ENCODE data around the gene MYCN. TPM values are rescaled to one million over a fixed set of nuclear protein-coding genes. Genes with fewer than 3 reads are reported as not detected.

Gene MYCN
- total RNA-seq, 1 experiment from 2014 or later: 68.3 TPM

- TF ChIP-seq, protein P1, sequence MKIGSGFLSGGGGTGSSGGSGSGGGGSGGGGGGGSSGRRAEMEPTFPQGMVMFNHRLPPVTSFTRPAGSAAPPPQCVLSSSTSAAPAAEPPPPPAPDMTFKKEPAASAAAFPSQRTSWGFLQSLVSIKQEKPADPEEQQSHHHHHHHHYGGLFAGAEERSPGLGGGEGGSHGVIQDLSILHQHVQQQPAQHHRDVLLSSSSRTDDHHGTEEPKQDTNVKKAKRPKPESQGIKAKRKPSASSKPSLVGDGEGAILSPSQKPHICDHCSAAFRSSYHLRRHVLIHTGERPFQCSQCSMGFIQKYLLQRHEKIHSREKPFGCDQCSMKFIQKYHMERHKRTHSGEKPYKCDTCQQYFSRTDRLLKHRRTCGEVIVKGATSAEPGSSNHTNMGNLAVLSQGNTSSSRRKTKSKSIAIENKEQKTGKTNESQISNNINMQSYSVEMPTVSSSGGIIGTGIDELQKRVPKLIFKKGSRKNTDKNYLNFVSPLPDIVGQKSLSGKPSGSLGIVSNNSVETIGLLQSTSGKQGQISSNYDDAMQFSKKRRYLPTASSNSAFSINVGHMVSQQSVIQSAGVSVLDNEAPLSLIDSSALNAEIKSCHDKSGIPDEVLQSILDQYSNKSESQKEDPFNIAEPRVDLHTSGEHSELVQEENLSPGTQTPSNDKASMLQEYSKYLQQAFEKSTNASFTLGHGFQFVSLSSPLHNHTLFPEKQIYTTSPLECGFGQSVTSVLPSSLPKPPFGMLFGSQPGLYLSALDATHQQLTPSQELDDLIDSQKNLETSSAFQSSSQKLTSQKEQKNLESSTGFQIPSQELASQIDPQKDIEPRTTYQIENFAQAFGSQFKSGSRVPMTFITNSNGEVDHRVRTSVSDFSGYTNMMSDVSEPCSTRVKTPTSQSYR (CRISPR knock-in tag; IDR thresholded peaks at IDR 0.05): no peak
Observed at GRCh38 chr2:15906778-15907177, 33.6 kb upstream of the MYCN start (continued).

GRCh38 chr2:15907461-15908324 lies 32.7 kb upstream of the MYCN start:
- ATAC-seq (no peak), DNase-seq (ENCODE audit: low spot score) (no peak)
- ChIA-PET CTCF (interaction anchor here (0.6 kb wide), 1 partner anchor 18 kb away, joined by 3 read pairs; no protein-coding TSS in a partner anchor), POLR2A (no interaction called here)
- Mint-ChIP-seq H3K36me3 (no peaks in the 10 kb centered on the region), H3K27me3 (ENCODE audit: low read depth) (no peaks in the 10 kb centered on the region), H3K4me1 (0 out of 2 replicates have a peak, but pooled peaks cover 4% of the 10 kb centered on the region), H3K27ac (no peak overlapping the region), H3K4me3 (no peak overlapping the region), H3K9me3 (no peaks in the 10 kb centered on the region)
- TF ChIP-seq OVOL2 (CRISPR knock-in tag; IDR thresholded peaks at IDR 0.05; ENCODE audit: borderline replicate concordance) (no peak), PRRX2 (CRISPR knock-in tag; IDR thresholded peaks at IDR 0.05) (no peak), TCF7 (CRISPR knock-in tag; IDR thresholded peaks at IDR 0.05; ENCODE audit: low read depth) (no peak), NFE2L1 (CRISPR knock-in tag; IDR thresholded peaks at IDR 0.05) (no peak), SMAD3 (CRISPR knock-in tag; IDR thresholded peaks at IDR 0.05; ENCODE audit: borderline replicate concordance) (no peak), AR (CRISPR knock-in tag; IDR thresholded peaks at IDR 0.05) (no peak), NR2C2 (CRISPR knock-in tag; IDR thresholded peaks at IDR 0.05) (no peak), JUN (CRISPR knock-in tag; IDR thresholded peaks at IDR 0.05) (no peak), FOXJ3 (CRISPR knock-in tag; IDR thresholded peaks at IDR 0.05; ENCODE audit: borderline replicate concordance) (no peak)
- TF ChIP-seq, protein P2, sequence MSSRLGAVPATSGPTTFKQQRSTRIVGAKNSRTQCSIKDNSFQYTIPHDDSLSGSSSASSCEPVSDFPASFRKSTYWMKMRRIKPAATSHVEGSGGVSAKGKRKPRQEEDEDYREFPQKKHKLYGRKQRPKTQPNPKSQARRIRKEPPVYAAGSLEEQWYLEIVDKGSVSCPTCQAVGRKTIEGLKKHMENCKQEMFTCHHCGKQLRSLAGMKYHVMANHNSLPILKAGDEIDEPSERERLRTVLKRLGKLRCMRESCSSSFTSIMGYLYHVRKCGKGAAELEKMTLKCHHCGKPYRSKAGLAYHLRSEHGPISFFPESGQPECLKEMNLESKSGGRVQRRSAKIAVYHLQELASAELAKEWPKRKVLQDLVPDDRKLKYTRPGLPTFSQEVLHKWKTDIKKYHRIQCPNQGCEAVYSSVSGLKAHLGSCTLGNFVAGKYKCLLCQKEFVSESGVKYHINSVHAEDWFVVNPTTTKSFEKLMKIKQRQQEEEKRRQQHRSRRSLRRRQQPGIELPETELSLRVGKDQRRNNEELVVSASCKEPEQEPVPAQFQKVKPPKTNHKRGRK (CRISPR knock-in tag; IDR thresholded peaks at IDR 0.05; ENCODE audit: borderline replicate concordance): no peak

DNA sequence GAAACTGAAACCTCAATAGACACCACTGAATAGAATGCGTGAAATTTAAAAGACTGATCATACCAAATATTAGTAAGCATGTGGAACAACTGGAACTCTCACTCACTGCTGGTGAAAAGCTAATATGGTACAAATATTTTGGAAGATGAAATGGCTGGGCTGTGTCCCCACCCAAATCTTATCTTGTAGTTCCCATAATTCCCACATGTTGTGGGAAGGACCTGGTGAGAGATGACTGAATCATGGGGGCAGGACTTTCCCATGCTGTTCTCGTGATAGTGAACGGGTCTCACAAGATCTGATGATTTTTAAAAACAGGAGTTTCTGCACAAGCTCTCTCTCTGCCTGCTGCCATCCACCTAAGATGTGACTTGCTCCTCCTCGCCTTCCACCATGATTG lies 32.0 kb upstream of the MYCN start:
- ATAC-seq (no peak), DNase-seq (ENCODE audit: low spot score) (no peak)
- CTCF ChIA-PET: no interaction called here
- Mint-ChIP-seq H3K4me1 (0 out of 2 replicates have a peak, but pooled peaks cover 4% of the 10 kb centered on the region), H3K27ac (no peak overlapping the region), H3K36me3 (no peaks in the 10 kb centered on the region), H3K27me3 (ENCODE audit: low read depth) (no peaks in the 10 kb centered on the region), H3K4me3 (no peak overlapping the region), H3K9me3 (no peaks in the 10 kb centered on the region)
- POLR2A ChIA-PET: no interaction called here
- TF ChIP-seq IRF2 (CRISPR knock-in tag; IDR thresholded peaks at IDR 0.05; ENCODE audit: borderline replicate concordance, low read depth) (no peak), IRF1 (CRISPR knock-in tag; IDR thresholded peaks at IDR 0.05) (no peak), SP1 (CRISPR knock-in tag; conservative IDR thresholded peaks at IDR 0.05) (no peak), TEAD4 (CRISPR knock-in tag; IDR thresholded peaks at IDR 0.05) (no peak)
- TF ChIP-seq, protein P3, sequence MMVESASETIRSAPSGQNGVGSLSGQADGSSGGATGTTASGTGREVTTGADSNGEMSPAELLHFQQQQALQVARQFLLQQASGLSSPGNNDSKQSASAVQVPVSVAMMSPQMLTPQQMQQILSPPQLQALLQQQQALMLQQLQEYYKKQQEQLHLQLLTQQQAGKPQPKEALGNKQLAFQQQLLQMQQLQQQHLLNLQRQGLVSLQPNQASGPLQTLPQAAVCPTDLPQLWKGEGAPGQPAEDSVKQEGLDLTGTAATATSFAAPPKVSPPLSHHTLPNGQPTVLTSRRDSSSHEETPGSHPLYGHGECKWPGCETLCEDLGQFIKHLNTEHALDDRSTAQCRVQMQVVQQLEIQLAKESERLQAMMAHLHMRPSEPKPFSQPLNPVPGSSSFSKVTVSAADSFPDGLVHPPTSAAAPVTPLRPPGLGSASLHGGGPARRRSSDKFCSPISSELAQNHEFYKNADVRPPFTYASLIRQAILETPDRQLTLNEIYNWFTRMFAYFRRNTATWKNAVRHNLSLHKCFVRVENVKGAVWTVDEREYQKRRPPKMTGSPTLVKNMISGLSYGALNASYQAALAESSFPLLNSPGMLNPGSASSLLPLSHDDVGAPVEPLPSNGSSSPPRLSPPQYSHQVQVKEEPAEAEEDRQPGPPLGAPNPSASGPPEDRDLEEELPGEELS (CRISPR knock-in tag; IDR thresholded peaks at IDR 0.05): no peak
- TF ChIP-seq, protein P4, sequence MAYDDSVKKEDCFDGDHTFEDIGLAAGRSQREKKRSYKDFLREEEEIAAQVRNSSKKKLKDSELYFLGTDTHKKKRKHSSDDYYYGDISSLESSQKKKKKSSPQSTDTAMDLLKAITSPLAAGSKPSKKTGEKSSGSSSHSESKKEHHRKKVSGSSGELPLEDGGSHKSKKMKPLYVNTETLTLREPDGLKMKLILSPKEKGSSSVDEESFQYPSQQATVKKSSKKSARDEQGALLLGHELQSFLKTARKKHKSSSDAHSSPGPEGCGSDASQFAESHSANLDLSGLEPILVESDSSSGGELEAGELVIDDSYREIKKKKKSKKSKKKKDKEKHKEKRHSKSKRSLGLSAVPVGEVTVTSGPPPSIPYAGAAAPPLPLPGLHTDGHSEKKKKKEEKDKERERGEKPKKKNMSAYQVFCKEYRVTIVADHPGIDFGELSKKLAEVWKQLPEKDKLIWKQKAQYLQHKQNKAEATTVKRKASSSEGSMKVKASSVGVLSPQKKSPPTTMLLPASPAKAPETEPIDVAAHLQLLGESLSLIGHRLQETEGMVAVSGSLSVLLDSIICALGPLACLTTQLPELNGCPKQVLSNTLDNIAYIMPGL (CRISPR knock-in tag; IDR thresholded peaks at IDR 0.05): no peak
- TF ChIP-seq, protein P5, sequence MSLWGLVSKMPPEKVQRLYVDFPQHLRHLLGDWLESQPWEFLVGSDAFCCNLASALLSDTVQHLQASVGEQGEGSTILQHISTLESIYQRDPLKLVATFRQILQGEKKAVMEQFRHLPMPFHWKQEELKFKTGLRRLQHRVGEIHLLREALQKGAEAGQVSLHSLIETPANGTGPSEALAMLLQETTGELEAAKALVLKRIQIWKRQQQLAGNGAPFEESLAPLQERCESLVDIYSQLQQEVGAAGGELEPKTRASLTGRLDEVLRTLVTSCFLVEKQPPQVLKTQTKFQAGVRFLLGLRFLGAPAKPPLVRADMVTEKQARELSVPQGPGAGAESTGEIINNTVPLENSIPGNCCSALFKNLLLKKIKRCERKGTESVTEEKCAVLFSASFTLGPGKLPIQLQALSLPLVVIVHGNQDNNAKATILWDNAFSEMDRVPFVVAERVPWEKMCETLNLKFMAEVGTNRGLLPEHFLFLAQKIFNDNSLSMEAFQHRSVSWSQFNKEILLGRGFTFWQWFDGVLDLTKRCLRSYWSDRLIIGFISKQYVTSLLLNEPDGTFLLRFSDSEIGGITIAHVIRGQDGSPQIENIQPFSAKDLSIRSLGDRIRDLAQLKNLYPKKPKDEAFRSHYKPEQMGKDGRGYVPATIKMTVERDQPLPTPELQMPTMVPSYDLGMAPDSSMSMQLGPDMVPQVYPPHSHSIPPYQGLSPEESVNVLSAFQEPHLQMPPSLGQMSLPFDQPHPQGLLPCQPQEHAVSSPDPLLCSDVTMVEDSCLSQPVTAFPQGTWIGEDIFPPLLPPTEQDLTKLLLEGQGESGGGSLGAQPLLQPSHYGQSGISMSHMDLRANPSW (CRISPR knock-in tag; conservative IDR thresholded peaks at IDR 0.05; ENCODE audit: low read depth): no peak

Measured in WTC11 (cell line).